Measurements from ENCODE around the gene GMIP. TPM values are rescaled to one million over a fixed set of nuclear protein-coding genes. Genes with fewer than 3 reads are reported as not detected.

GMIP gene
- total RNA-seq, 1 donor from 2014 or later = 18.0 TPM

DNA sequence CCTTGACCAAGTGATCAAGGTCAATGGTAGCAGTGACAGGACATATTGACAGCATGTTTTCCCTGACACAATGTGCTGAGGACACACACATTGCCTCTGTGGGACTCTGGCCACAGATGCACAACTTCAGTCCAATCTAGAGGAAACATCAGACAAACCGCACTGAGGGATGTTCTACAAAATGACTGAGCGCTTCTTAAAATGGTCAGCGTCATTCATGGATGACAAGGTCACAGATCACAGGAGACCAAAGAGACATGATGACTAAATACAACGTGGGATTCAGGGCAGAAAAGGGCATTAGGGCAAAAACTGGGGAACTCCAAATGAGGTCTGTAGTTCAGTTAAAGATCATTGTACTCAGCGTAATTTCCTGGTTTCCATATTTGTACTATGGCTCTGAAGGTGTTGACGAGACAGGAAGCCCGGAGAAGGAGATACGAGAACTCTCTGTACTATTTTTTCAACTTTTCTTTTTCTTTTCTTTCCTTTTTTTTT is 45.6 kb downstream of the GMIP start:
- no peak overlapping the region for H3K4me3 Mint-ChIP-seq (ENCODE audit: unreplicated experiment)
- TF ChIP-seq, protein P1, sequence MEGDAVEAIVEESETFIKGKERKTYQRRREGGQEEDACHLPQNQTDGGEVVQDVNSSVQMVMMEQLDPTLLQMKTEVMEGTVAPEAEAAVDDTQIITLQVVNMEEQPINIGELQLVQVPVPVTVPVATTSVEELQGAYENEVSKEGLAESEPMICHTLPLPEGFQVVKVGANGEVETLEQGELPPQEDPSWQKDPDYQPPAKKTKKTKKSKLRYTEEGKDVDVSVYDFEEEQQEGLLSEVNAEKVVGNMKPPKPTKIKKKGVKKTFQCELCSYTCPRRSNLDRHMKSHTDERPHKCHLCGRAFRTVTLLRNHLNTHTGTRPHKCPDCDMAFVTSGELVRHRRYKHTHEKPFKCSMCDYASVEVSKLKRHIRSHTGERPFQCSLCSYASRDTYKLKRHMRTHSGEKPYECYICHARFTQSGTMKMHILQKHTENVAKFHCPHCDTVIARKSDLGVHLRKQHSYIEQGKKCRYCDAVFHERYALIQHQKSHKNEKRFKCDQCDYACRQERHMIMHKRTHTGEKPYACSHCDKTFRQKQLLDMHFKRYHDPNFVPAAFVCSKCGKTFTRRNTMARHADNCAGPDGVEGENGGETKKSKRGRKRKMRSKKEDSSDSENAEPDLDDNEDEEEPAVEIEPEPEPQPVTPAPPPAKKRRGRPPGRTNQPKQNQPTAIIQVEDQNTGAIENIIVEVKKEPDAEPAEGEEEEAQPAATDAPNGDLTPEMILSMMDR (IDR thresholded peaks at IDR 0.05) = no peak
- H3K36me3 Mint-ChIP-seq (ENCODE audit: low read depth) = no peaks in the 10 kb centered on the region
- H3K4me1 Mint-ChIP-seq (ENCODE audit: low read depth) = peaks cover 9% of the 10 kb centered on the region
- no peaks in the 10 kb centered on the region for H3K9me3 Mint-ChIP-seq (ENCODE audit: low read depth)
- H3K27me3 Mint-ChIP-seq (ENCODE audit: low read depth) = no peaks in the 10 kb centered on the region
- DNase-seq (ENCODE audit: low spot score) = no peak
- no peak overlapping the region for H3K27ac Mint-ChIP-seq (ENCODE audit: unreplicated experiment)

DNA sequence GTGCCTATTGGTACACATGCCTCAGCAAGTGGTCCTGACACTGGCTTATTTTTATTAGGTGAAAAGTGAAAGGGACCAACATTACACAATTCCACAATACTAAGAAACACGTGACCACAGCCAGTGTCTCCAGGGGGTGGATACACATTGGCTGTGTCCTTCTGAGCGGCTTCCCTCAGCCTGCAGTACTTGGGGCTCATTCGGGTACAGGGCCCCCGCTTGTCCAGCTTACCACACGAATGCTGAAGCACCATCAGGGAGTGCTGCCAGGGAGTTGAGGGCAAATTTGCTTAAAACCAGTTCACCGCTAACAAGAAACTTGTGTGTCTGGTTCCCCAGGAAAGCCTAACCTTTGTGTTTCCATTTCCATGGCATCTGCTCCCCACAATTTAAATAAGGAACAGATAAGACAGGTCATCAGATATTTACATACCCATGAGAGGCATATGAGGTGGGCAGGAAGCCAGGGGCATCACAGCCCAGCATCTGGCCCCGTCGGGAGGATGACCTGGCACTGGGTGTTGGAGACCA is 48.2 kb downstream of the GMIP start:
- no peak overlapping the region for H3K27ac Mint-ChIP-seq (ENCODE audit: unreplicated experiment)
- no peaks in the 10 kb centered on the region for H3K9me3 Mint-ChIP-seq (ENCODE audit: low read depth)
- no peaks in the 10 kb centered on the region for H3K27me3 Mint-ChIP-seq (ENCODE audit: low read depth)
- peaks cover 27% of the 10 kb centered on the region for H3K4me1 Mint-ChIP-seq (ENCODE audit: low read depth)
- H3K4me3 Mint-ChIP-seq (ENCODE audit: unreplicated experiment) = no peak overlapping the region
- TF ChIP-seq, protein P1 (IDR thresholded peaks at IDR 0.05) = no peak
- no peak for DNase-seq (ENCODE audit: low spot score)
- H3K36me3 Mint-ChIP-seq (ENCODE audit: low read depth) = no peaks in the 10 kb centered on the region

DNA sequence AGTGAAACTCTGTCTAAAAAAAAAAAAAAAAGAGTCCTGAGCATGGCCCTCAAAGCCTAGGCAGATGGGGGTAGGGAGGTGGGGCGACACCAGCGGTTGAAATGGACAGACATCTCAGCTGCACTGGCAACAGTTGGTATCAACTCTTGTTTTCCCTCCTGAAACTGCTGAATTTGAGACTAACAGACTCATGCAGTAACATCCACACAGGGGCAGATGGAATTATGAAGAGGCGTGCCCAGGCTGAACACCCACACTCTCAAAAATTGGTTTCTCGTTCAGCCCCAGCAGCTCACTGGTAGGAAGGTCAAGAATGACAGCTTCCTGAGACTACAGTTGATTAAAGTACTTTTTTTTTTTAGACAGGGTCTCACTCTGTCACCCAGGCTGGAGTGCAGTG is 49.1 kb downstream of the GMIP start:
- H3K9me3 Mint-ChIP-seq (ENCODE audit: low read depth) = no peaks in the 10 kb centered on the region
- no peak overlapping the region for H3K4me3 Mint-ChIP-seq (ENCODE audit: unreplicated experiment)

DNA sequence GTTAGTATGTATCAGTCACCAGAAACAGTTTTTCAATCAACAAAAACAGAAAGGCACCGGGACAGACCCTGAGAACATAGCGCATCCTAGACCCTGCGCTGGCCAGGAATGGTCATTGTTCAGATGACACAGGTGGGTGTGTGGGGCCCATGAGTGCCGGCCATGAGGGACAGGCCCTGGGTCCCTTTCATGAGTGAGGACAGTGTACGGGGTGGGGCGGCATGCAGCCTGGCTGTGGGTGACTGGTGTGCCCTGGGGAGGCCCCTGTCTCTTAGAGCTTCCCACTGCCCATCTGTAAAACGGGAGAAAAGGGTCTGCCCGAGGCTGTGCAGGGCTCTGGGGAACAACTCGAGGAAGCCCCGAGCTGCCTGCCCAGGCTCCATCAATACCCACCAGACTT is 50.8 kb downstream of the GMIP start:
- TF ChIP-seq, protein P1 (IDR thresholded peaks at IDR 0.05) = no peak
- Mint-ChIP-seq H3K27ac (ENCODE audit: unreplicated experiment) (no peak overlapping the region), H3K9me3 (ENCODE audit: low read depth) (no peaks in the 10 kb centered on the region), H3K36me3 (ENCODE audit: low read depth) (no peaks in the 10 kb centered on the region), H3K27me3 (ENCODE audit: low read depth) (no peaks in the 10 kb centered on the region), H3K4me1 (ENCODE audit: low read depth) (peaks cover 27% of the 10 kb centered on the region), H3K4me3 (ENCODE audit: unreplicated experiment) (no peak overlapping the region)
- DNase-seq (ENCODE audit: low spot score) = no peak

More for the DNA sequence above, 49.1 kb downstream of the GMIP start:
- TF ChIP-seq, protein P1 (IDR thresholded peaks at IDR 0.05) = no peak
- no peaks in the 10 kb centered on the region for H3K27me3 Mint-ChIP-seq (ENCODE audit: low read depth)
- no peak overlapping the region for H3K27ac Mint-ChIP-seq (ENCODE audit: unreplicated experiment)
- H3K4me1 Mint-ChIP-seq (ENCODE audit: low read depth) = peaks cover 27% of the 10 kb centered on the region
- no peak for DNase-seq (ENCODE audit: low spot score)
- no peaks in the 10 kb centered on the region for H3K36me3 Mint-ChIP-seq (ENCODE audit: low read depth)

DNA sequence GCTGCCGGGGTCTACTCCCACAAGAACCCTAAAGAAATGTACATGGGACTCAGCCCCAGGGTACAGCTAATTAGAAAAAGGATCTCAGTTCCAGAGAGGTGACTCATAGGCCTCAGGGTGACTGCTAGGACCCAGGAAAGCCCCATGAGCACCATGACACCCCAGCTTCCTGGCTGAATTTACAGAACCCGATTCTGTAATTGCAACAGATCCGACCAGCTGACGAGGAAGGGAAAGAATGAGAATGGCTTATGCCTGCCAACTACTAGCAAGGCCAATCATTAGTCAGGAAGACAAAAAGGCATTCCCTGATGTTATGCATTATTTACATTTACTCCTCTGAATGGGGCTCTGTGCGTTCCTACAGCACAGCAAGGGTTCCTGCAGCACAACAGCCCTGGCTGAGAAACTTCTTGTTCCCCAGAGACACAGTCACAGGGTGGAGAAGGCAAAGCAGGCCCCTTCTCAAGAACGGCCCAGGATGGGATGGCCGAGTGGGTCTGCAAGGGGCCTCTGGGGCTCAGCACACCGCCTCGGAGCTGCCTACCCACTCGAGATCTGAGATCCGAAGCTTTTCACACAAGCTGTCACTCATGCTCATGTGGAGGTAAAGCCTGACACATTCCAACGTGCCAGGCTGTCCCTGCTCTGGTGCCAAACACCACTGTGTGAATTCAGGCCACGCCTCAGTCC is 52.2 kb downstream of the GMIP start:
- TF ChIP-seq, protein P1 (IDR thresholded peaks at IDR 0.05) = no peak
- DNase-seq (ENCODE audit: low spot score) = no peak
- H3K4me1 Mint-ChIP-seq (ENCODE audit: low read depth) = peaks cover 27% of the 10 kb centered on the region
- no peaks in the 10 kb centered on the region for H3K36me3 Mint-ChIP-seq (ENCODE audit: low read depth)
- H3K9me3 Mint-ChIP-seq (ENCODE audit: low read depth) = no peaks in the 10 kb centered on the region
- peak overlapping the region; percentile 89 for H3K27ac Mint-ChIP-seq (ENCODE audit: unreplicated experiment)
- H3K4me3 Mint-ChIP-seq (ENCODE audit: unreplicated experiment) = no peak overlapping the region
- H3K27me3 Mint-ChIP-seq (ENCODE audit: low read depth) = no peaks in the 10 kb centered on the region

All from chondrocyte (in vitro differentiated cells).